Hypothalamus (tissue), 51 donors: ENCODE results near the gene PGM2.
A peak's percentile ranks its signal among the peaks of the same experiment; 100 is the strongest.
"Not testable (repeated sequence)": the region's sequence is repeated elsewhere in the genome, so short reads cannot be mapped to it uniquely, and the experiment has no call there.

Experiments
- DNase-seq, 51 donors: peaks; one replicate each; lab custom pipeline; 2025; lab: John Stamatoyannopoulos, UW

The PGM2 gene

GRCh38 chr4:37816006-37816405 is 10.5 kb upstream of the PGM2 start:
- no peak for DNase-seq

- DNase-seq, result no peak
These were observed 9.8 kb upstream of the PGM2 start for GRCh38 chr4:37816719-37817118.

- DNase-seq, result no peak
These were observed 7.7 kb upstream of the PGM2 start for GRCh38 chr4:37818752-37819151.

GRCh38 chr4:37820458-37820857 is 6.0 kb upstream of the PGM2 start:
- DNase-seq, result not testable (repeated sequence)

- DNase-seq, result no peak
These were observed 4.4 kb upstream of the PGM2 start for GRCh38 chr4:37821953-37822605.

GRCh38 chr4:37825501-37825900 is 985 bp upstream of the PGM2 start:
- DNase-seq, result not testable (repeated sequence)

GRCh38 chr4:37825968-37826294 is 555 bp upstream of the PGM2 start:
- peak in 6 of 51 donors; percentile 4 to 70 (median 28) for DNase-seq

GRCh38 chr4:37827030-37827685 is 672 bp downstream of the PGM2 start:
- peak in 6 of 51 donors; percentile 21 to 55 (median 34) for DNase-seq

- DNase-seq, result no peak
These were observed 1.4 kb downstream of the PGM2 start for GRCh38 chr4:37827802-37828321.

- DNase-seq, result no peak
These were observed 2.4 kb downstream of the PGM2 start for GRCh38 chr4:37828843-37829242.

GRCh38 chr4:37830640-37831039 is 4.2 kb downstream of the PGM2 start:
- DNase-seq, result no peak

GRCh38 chr4:37835031-37835430 is 8.5 kb downstream of the PGM2 start:
- DNase-seq, result no peak

GRCh38 chr4:37835806-37836205 is 9.3 kb downstream of the PGM2 start:
- no peak for DNase-seq

GRCh38 chr4:37836274-37836673 is 9.8 kb downstream of the PGM2 start:
- no peak for DNase-seq

GRCh38 chr4:37836838-37837440 is 10.5 kb downstream of the PGM2 start:
- no peak for DNase-seq

- DNase-seq, result no peak
These were observed 11.0 kb downstream of the PGM2 start for GRCh38 chr4:37837446-37837845.

- DNase-seq, result no peak
These were observed 12.9 kb downstream of the PGM2 start for GRCh38 chr4:37839426-37839825.

- no peak for DNase-seq
These were observed 17.7 kb downstream of the PGM2 start for GRCh38 chr4:37844204-37844603.

GRCh38 chr4:37845201-37845600 is 18.7 kb downstream of the PGM2 start:
- no peak for DNase-seq

- DNase-seq, result no peak
These were observed 20.9 kb downstream of the PGM2 start for GRCh38 chr4:37847311-37847884.

- DNase-seq, result no peak
These were observed 25.9 kb downstream of the PGM2 start for GRCh38 chr4:37852376-37852775.

- DNase-seq, result no peak
These were observed 31.6 kb downstream of the PGM2 start for GRCh38 chr4:37858112-37858511.
